Activated CD8-positive, alpha-beta memory T cell treated with anti-CD3 and anti-CD28 coated beads for 4 hours (primary cell): ENCODE results near the gene FCHSD2.
"Not testable (repeated sequence)": the region's sequence is repeated elsewhere in the genome, so short reads cannot be mapped to it uniquely, and the experiment has no call there.

ENCODE experiments used
- DNase-seq, 2 donors: peaks; one replicate each; pipeline ENCODE4 v3.0.0-alpha.2; 2020; ENCODE audit warnings: low read depth in 2 of 2

The FCHSD2 gene

GRCh38 chr11:72869831-72870230 is 272.3 kb downstream of the FCHSD2 start:
- no peak for DNase-seq

GRCh38 chr11:72867970-72868369 is 274.1 kb downstream of the FCHSD2 start:
- no peak for DNase-seq

- no peak for DNase-seq
Measured at GRCh38 chr11:72864702-72865655, 277.1 kb downstream of the FCHSD2 start.

GRCh38 chr11:72863916-72864315 is 278.2 kb downstream of the FCHSD2 start:
- DNase-seq: no peak

GRCh38 chr11:72863091-72863490 is 279.0 kb downstream of the FCHSD2 start:
- no peak for DNase-seq

GRCh38 chr11:72860592-72860991 is 281.5 kb downstream of the FCHSD2 start:
- no peak for DNase-seq

GRCh38 chr11:72860010-72860409 is 282.1 kb downstream of the FCHSD2 start:
- no peak for DNase-seq

GRCh38 chr11:72859126-72859525 is 283.0 kb downstream of the FCHSD2 start:
- DNase-seq: no peak

GRCh38 chr11:72858267-72858666 is 283.9 kb downstream of the FCHSD2 start:
- DNase-seq: not testable (repeated sequence)

GRCh38 chr11:72856551-72857345 is 285.4 kb downstream of the FCHSD2 start:
- DNase-seq: no peak

GRCh38 chr11:72856065-72856464 is 286.1 kb downstream of the FCHSD2 start:
- no peak for DNase-seq

- no peak for DNase-seq
Measured at GRCh38 chr11:72851726-72852125, 290.4 kb downstream of the FCHSD2 start.

- no peak for DNase-seq
Measured at GRCh38 chr11:72850832-72851231, 291.3 kb downstream of the FCHSD2 start.

GRCh38 chr11:72848846-72849466 is 293.2 kb downstream of the FCHSD2 start:
- peak in 1 of 2 donors; percentile 25 for DNase-seq

GRCh38 chr11:72844356-72844755 is 297.8 kb downstream of the FCHSD2 start:
- DNase-seq: no peak

- DNase-seq: no peak
Measured at GRCh38 chr11:72842653-72843330, 299.3 kb downstream of the FCHSD2 start.

GRCh38 chr11:72842126-72842525 is 300.0 kb downstream of the FCHSD2 start:
- no peak for DNase-seq

GRCh38 chr11:72841397-72841796 is 300.7 kb downstream of the FCHSD2 start:
- DNase-seq: no peak

- no peak for DNase-seq
Measured at GRCh38 chr11:72840780-72841179, 301.3 kb downstream of the FCHSD2 start.

- no peak for DNase-seq
Measured at GRCh38 chr11:72838691-72839305, 303.3 kb downstream of the FCHSD2 start.

- no peak for DNase-seq
Measured at GRCh38 chr11:72836111-72836510, 306.0 kb downstream of the FCHSD2 start.
